Measurements from ENCODE around the gene NSMCE1. TPM values are rescaled to one million over a fixed set of nuclear protein-coding genes. Genes with fewer than 3 reads are reported as not detected.

The NSMCE1 gene
- total and polyA plus RNA-seq, 2 donors (not counting 1 experiment from before 2014, with no cell fraction given) = 29.0 to 61.9 TPM

GRCh38 chr16:27269300-27270150, 953 bp upstream of the NSMCE1 start:
- no peak for TF ChIP-seq EZH2 (IDR thresholded peaks at IDR 0.05; ENCODE audit: borderline replicate concordance, insufficient read depth, low read depth, low read length, poor library complexity, severe bottlenecking)
- no peak for TF ChIP-seq CTCF (IDR thresholded peaks at IDR 0.05)
- Histone ChIP-seq H2AFZ (ENCODE audit: insufficient read depth, low read depth, low read length, poor library complexity, severe bottlenecking) (peak overlapping the region; percentile 81), H4K20me1 (ENCODE audit: control insufficient read depth, insufficient read depth, low read length, poor library complexity, severe bottlenecking) (no peaks in the 10 kb centered on the region), H3K27ac (ENCODE audit: low read length in 2 of 2) (peak overlapping the region; percentile 93 to 99), H3K4me1 (ENCODE audit: control insufficient read depth in 2 of 2, insufficient read depth in 2 of 2, low read length in 2 of 2) (peaks cover 64 to 71% of the 10 kb centered on the region in 2 donors), H3K36me3 (replicated peaks in 1 of 2; ENCODE audit: control extremely low read depth in 1 of 2, control insufficient read depth in 1 of 2, extremely low read depth in 1 of 2, insufficient read depth in 2 of 2, low read length in 1 of 2) (no peaks in the 10 kb centered on the region), H3K9ac (ENCODE audit: low read length) (peak overlapping the region; percentile 83), H3K4me3 (ENCODE audit: control extremely low read depth in 1 of 5, extremely low read depth in 1 of 5, insufficient read depth in 1 of 5, low read depth in 2 of 5, low read length in 4 of 5) (peak overlapping the region in 4 of 5 experiments; percentile 88 to 97 (median 94)), H3K27me3 (replicated peaks in 1 of 4; ENCODE audit: control extremely low read depth in 1 of 4, control insufficient read depth in 3 of 4, insufficient read depth in 4 of 4, low read length in 3 of 4) (no peaks in the 10 kb centered on the region), H3K4me2 (replicated peaks; ENCODE audit: low read depth, low read length, poor library complexity, severe bottlenecking) (peak overlapping the region; percentile 78), H3K9me3 (ENCODE audit: control extremely low read depth in 1 of 3, control insufficient read depth in 2 of 3, insufficient read depth in 1 of 3, low read length in 2 of 3) (no peaks in the 10 kb centered on the region), H3K79me2 (ENCODE audit: control insufficient read depth, insufficient read depth, low read length) (peaks cover 40% of the 10 kb centered on the region)
- 86% methylated on average over 6 of the region's 9 CpGs for WGBS (ENCODE audit: insufficient coverage)
- Mint-ChIP-seq H3K27ac (peak overlapping the region; percentile 99), H3K4me3 (peak overlapping the region; percentile 99), H3K4me1 (peaks cover 74% of the 10 kb centered on the region), H3K27me3 (no peaks in the 10 kb centered on the region), H3K9me3 (ENCODE audit: insufficient read depth) (no peaks in the 10 kb centered on the region)
- ATAC-seq (ENCODE audit: low read depth) (no peak), DNase-seq (no peak)
- intact Hi-C loops (cut with micrococcal nuclease) = loop anchor here (2.0 kb wide), 2 partner anchors 33 to 49 kb away; no protein-coding TSS in a partner anchor
- ChIA-PET CTCF (interaction anchor here (1.2 to 2.3 kb wide), 4 partner anchors 8 to 49 kb away, joined by 3 to 6 read pairs (median 4); no protein-coding TSS in a partner anchor), POLR2A (interaction anchor here (0.6 to 1.2 kb wide), 5 partner anchors 43 to 98 kb away, joined by 3 to 6 read pairs (median 4); no protein-coding TSS in a partner anchor)

All from B cell (primary cell).